ENCODE measurements around the gene SYNE1.

GRCh38 chr6:152310371-152310954 is 326.7 kb downstream of the SYNE1 start:
- TF ChIP-seq, protein P1, sequence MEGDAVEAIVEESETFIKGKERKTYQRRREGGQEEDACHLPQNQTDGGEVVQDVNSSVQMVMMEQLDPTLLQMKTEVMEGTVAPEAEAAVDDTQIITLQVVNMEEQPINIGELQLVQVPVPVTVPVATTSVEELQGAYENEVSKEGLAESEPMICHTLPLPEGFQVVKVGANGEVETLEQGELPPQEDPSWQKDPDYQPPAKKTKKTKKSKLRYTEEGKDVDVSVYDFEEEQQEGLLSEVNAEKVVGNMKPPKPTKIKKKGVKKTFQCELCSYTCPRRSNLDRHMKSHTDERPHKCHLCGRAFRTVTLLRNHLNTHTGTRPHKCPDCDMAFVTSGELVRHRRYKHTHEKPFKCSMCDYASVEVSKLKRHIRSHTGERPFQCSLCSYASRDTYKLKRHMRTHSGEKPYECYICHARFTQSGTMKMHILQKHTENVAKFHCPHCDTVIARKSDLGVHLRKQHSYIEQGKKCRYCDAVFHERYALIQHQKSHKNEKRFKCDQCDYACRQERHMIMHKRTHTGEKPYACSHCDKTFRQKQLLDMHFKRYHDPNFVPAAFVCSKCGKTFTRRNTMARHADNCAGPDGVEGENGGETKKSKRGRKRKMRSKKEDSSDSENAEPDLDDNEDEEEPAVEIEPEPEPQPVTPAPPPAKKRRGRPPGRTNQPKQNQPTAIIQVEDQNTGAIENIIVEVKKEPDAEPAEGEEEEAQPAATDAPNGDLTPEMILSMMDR (conservative IDR thresholded peaks at IDR 0.05; ENCODE audit: low read length), result no peak
- TF ChIP-seq EZH2phosphoT487 (IDR thresholded peaks at IDR 0.05; ENCODE audit: borderline replicate concordance, low read depth, low read length), result no peak

Data from OCI-LY7 (cell line).